Gastrocnemius medialis (tissue), 4 donors: ENCODE data around the gene PLEKHA5. TPM values are rescaled to one million over a fixed set of nuclear protein-coding genes. Genes with fewer than 3 reads are reported as not detected.

Experiments
- ATAC-seq, 2 donors: fragments of 150-250 bp; one replicate each; pipeline ENCODE4 v1.9.1; 2016
- DNase-seq, 2 donors: peaks; one replicate each; pipeline ENCODE4 v3.0.0-alpha.2; 2019
- H3K27ac ChIP-seq, 4 donors: fragments of 200-600 bp; sonication (generic); 1 replicate in 1 of 4; 2 replicates in 3 of 4; pipeline ENCODE4 v1.5.1; 2016 to 2018; ENCODE audit warnings: mild to moderate bottlenecking in 2 of 4, moderate library complexity in 1 of 4
- H3K27me3 ChIP-seq, 3 donors: fragments of 200-600 bp; sonication (generic) in 2 of 3; 1 replicate in 1 of 3; 2 replicates in 2 of 3; pipeline versions ENCODE4 v1.5.1 to v1.6.0; 2016 to 2019; ENCODE audit warnings: mild to moderate bottlenecking in 1 of 3, moderate library complexity in 1 of 3
- H3K36me3 ChIP-seq, 2 donors: fragments of 200-600 bp; sonication (generic) in 1 of 2; one replicate each; pipeline ENCODE4 v1.5.1; 2017 to 2018
- H3K4me1 ChIP-seq, 2 donors: fragments of 200-600 bp; sonication (generic) in 1 of 2; one replicate each; pipeline ENCODE4 v1.5.1; 2016 to 2017; ENCODE audit warnings: mild to moderate bottlenecking in 2 of 2
- H3K4me3 ChIP-seq, 4 donors: fragments of 200-600 bp; sonication (generic) in 3 of 4; 1 replicate in 1 of 4; 2 replicates in 3 of 4; pipeline ENCODE4 v1.5.1; 2016 to 2019; ENCODE audit warnings: mild to moderate bottlenecking in 2 of 4
- H3K9me3 ChIP-seq, 3 donors: fragments of 200-600 bp; sonication (generic) in 2 of 3; 1 replicate in 1 of 3; 2 replicates in 2 of 3; pipeline ENCODE4 v1.5.1; 2016 to 2019
- POLR2A ChIP-seq, 2 donors: fragments of 450-650 bp; IDR thresholded peaks; one replicate each; pipeline ENCODE4 v1.6.1; 2017; ENCODE audit warnings: antibody characterized with exemption in 2 of 2, mild to moderate bottlenecking in 2 of 2, moderate library complexity in 2 of 2
- in situ Hi-C, 4 donors: fragments of 200-750 bp; cut with MboI; loops; one replicate each; pipeline versions ENCODE4 v1.15.0 to v1.8.0; 2017; ENCODE audit warnings: low sequenced_read_pairs in 4 of 4
- intact Hi-C: fragments of 100-400 bp; cut with DNase I; formaldehyde crosslinking; loops from one replicate; pipeline ENCODE4 v1.15.1; 2023; ENCODE audit warnings: low total_unique reads
- total RNA-seq, 4 donors: library from RNA; depleted of rRNA; stranded (reverse); fragments of >200 nt; gene quantifications; one replicate each; pipeline versions ENCODE4 v1.1.0 to v1.2.3, GENCODE V29; 2016
- TF ChIP-seq, protein P1 (sequence below), 5 experiments: fragments of 450-650 bp in 3 of 5; fragments of 200-600 bp in 2 of 5; sonication (generic) in 2 of 5; IDR thresholded peaks in 4 of 5; conservative IDR thresholded peaks in 1 of 5; 1 replicate in 4 of 5; 2 replicates in 1 of 5; pipeline ENCODE4 v1.5.1; 2016 to 2019; ENCODE audit warnings: antibody characterized with exemption in 5 of 5, mild to moderate bottlenecking in 3 of 5, moderate library complexity in 3 of 5

The PLEKHA5 gene
- total RNA-seq, 4 donors from 2014 or later: 1.0 to 2.7 (median 1.5) TPM

DNA sequence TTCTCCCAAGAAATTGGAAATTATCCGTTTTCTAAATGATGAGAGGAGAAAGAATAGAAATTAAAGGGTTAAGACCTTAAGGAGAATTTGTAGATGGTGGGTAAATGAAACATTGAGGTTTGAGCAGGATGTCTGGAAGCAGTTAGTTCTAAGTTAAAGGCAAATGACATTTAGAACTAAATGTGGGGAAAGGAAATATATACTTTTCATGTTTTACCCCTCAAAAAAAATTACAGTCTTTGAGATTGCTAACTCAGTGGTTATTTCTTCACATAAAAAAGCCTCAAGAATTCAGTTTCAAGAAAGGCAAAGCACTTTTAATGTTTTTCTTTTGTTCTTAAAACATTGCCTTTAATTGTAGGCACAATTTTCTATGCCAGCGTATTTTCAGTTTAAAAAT, 114.0 kb downstream of the PLEKHA5 start:
- Histone ChIP-seq H3K27ac (no peak overlapping the region), H3K9me3 (no peaks in the 10 kb centered on the region), H3K4me1 (peaks cover 3 to 4% of the 10 kb centered on the region in 2 donors), H3K4me3 (no peak overlapping the region), H3K27me3 (no peaks in the 10 kb centered on the region), H3K36me3 (no peaks in the 10 kb centered on the region)
- no peak for TF ChIP-seq POLR2A (IDR thresholded peaks at IDR 0.05)
- TF ChIP-seq, protein P1, sequence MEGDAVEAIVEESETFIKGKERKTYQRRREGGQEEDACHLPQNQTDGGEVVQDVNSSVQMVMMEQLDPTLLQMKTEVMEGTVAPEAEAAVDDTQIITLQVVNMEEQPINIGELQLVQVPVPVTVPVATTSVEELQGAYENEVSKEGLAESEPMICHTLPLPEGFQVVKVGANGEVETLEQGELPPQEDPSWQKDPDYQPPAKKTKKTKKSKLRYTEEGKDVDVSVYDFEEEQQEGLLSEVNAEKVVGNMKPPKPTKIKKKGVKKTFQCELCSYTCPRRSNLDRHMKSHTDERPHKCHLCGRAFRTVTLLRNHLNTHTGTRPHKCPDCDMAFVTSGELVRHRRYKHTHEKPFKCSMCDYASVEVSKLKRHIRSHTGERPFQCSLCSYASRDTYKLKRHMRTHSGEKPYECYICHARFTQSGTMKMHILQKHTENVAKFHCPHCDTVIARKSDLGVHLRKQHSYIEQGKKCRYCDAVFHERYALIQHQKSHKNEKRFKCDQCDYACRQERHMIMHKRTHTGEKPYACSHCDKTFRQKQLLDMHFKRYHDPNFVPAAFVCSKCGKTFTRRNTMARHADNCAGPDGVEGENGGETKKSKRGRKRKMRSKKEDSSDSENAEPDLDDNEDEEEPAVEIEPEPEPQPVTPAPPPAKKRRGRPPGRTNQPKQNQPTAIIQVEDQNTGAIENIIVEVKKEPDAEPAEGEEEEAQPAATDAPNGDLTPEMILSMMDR (IDR thresholded peaks at IDR 0.05 in 4 of 5, conservative IDR thresholded peaks at IDR 0.05 in 1 of 5): no peak
- ATAC-seq: no peak
- in situ Hi-C loops (no loop called here), intact Hi-C loops (no loop called here)
- no peak for DNase-seq

DNA sequence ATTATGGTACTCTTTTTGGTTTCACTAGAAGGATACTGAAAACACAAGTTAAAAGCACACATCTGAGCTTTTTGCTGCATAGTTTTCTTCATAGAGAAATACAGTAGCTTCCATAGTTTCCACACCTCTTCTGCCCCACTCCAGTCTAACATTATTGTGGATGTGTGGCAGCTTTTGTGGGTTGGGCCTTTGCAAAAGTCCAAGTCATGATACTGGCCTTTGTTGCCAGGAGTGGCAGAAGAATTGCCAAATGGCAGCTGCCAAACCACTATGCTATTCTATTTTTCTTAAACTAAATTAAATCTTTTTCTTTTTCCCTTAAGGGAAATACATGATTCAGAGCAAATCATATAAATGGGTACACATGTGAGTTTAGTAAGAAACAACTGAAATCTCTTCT, 114.8 kb downstream of the PLEKHA5 start:
- DNase-seq: no peak
- TF ChIP-seq, protein P1 (IDR thresholded peaks at IDR 0.05 in 4 of 5, conservative IDR thresholded peaks at IDR 0.05 in 1 of 5): no peak
- no peak for TF ChIP-seq POLR2A (IDR thresholded peaks at IDR 0.05)
- Histone ChIP-seq H3K9me3 (no peaks in the 10 kb centered on the region), H3K27ac (no peak overlapping the region), H3K27me3 (no peaks in the 10 kb centered on the region), H3K36me3 (no peaks in the 10 kb centered on the region), H3K4me1 (peaks cover 3 to 4% of the 10 kb centered on the region in 2 donors), H3K4me3 (no peak overlapping the region)
- in situ Hi-C loops: no loop called here
- ATAC-seq: no peak
- intact Hi-C loops: no loop called here

DNA sequence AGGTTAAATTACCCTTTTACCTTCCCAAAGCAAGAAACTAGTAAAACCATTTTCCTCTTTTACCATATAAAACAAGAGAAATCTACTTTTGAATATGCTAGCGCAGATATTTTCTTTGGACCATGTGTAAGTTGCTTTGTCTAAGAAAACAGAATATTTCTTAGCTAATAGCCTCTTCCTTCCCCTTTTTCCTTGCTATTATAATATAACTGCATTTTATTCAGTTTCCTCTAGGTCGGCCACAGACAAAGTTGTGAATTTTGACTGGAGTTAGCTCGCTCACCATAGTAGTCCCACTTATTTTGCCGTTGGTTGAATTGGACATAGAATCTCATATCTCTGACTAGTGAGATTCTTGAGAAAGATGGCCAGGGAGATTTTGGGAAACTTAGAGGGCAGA, 115.6 kb downstream of the PLEKHA5 start:
- H3K4me1 ChIP-seq: peaks cover 3 to 4% of the 10 kb centered on the region in 2 donors
- DNase-seq (no peak), ATAC-seq (no peak)
- no peaks in the 10 kb centered on the region for H3K36me3 ChIP-seq
- intact Hi-C loops (no loop called here), in situ Hi-C loops (no loop called here)
- no peaks in the 10 kb centered on the region for H3K27me3 ChIP-seq
- no peak overlapping the region for H3K27ac ChIP-seq
- no peak for TF ChIP-seq POLR2A (IDR thresholded peaks at IDR 0.05)
- TF ChIP-seq, protein P1 (IDR thresholded peaks at IDR 0.05 in 4 of 5, conservative IDR thresholded peaks at IDR 0.05 in 1 of 5): no peak
- no peak overlapping the region for H3K4me3 ChIP-seq
- no peaks in the 10 kb centered on the region for H3K9me3 ChIP-seq

DNA sequence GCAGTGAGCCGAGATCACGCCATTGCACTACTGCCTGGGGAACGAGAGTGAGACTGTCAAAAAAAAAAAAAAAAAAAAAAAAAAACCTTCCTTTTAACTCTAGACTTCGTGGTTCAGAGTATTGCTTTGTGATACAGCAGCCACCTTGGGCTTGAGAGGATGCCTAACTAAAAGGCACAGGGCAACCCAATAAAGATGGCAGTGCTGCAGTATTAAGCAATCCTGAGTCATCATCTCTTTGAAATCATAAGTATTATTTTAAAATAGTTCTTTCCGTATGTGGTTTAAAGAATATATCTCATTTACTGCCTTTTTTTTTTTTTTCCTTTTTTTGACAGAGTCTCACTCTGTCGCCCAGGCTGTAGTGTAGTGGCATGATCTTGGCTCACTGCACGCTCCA, 116.1 kb downstream of the PLEKHA5 start:
- H3K4me3 ChIP-seq: no peak overlapping the region
- DNase-seq (no peak), ATAC-seq (no peak)
- H3K27me3 ChIP-seq: no peaks in the 10 kb centered on the region
- intact Hi-C loops: no loop called here
- H3K36me3 ChIP-seq: no peaks in the 10 kb centered on the region
- no peak overlapping the region for H3K27ac ChIP-seq
- peaks cover 3 to 4% of the 10 kb centered on the region in 2 donors for H3K4me1 ChIP-seq
- H3K9me3 ChIP-seq: no peaks in the 10 kb centered on the region
- in situ Hi-C loops: no loop called here
- TF ChIP-seq POLR2A (IDR thresholded peaks at IDR 0.05): no peak
- TF ChIP-seq, protein P1 (IDR thresholded peaks at IDR 0.05 in 4 of 5, conservative IDR thresholded peaks at IDR 0.05 in 1 of 5): no peak

DNA sequence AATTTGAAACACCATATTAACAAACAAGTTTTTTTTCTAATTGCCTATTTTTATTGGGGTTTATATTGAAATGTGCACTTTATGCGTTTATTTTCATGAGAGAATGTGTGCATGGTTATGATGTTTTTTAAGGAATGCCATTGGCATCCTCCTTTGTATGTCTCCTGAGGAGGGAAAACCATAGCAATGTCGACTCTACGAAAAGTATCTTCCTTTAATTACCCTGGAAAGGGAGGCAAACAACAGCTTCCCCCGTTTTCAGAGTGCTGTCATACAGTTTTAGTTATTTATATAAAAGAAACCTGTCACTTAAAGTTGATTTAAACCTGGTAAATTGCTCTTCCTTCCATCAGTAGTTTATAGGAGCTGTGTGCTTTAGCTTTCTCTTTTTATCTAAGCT, 117.4 kb downstream of the PLEKHA5 start:
- Histone ChIP-seq H3K4me3 (no peak overlapping the region), H3K27ac (no peak overlapping the region), H3K36me3 (no peaks in the 10 kb centered on the region), H3K4me1 (peaks cover 3 to 4% of the 10 kb centered on the region in 2 donors), H3K27me3 (no peaks in the 10 kb centered on the region), H3K9me3 (no peaks in the 10 kb centered on the region)
- TF ChIP-seq, protein P1 (IDR thresholded peaks at IDR 0.05 in 4 of 5, conservative IDR thresholded peaks at IDR 0.05 in 1 of 5): no peak
- no peak for TF ChIP-seq POLR2A (IDR thresholded peaks at IDR 0.05)
- no peak for ATAC-seq
- DNase-seq: no peak
- in situ Hi-C loops: no loop called here
- intact Hi-C loops: no loop called here
